MCF 10A (cell line): ENCODE results near the gene ZP2. TPM values are rescaled to one million over a fixed set of nuclear protein-coding genes. Genes with fewer than 3 reads are reported as not detected.
A peak's percentile ranks its signal among the peaks of the same experiment; 100 is the strongest.
"Not testable (repeated sequence)": the region's sequence is repeated elsewhere in the genome, so short reads cannot be mapped to it uniquely, and the experiment has no call there.

Experiments
- BruUV-seq: library from RNA; stranded (reverse); fragments of 400-500 nt; replicated peaks from 2 replicates; lab custom pipeline; 2021; lab: Mats Ljungman, UMichigan
- CTCF ChIA-PET: fragments of 300-600 bp; sonication (Branson Sonifier 250); formaldehyde crosslinking; extraction: SDS; loops from one replicate; lab custom pipeline; 2021; ENCODE audit warnings: antibody characterized with exemption, inconsistent platforms; lab: Yijun Ruan, JAX
- POLR2A ChIA-PET: fragments of 300-600, 350-650 bp; sonication (Branson Sonifier 250); formaldehyde crosslinking; extraction: SDS; loops from one replicate; lab custom pipeline; 2020; ENCODE audit warnings: antibody characterized with exemption, inconsistent platforms; lab: Yijun Ruan, JAX
- DNase-seq: peaks from one replicate; pipeline ENCODE4 v3.0.0-alpha.2; 2018; ENCODE audit not compliant: unreplicated experiment
- H3K27ac Mint-ChIP-seq: one replicate; pipeline ENCODE4 v1.8.0; 2022; ENCODE audit warnings: mild to moderate bottlenecking, low read depth, mixed read lengths; ENCODE audit not compliant: unreplicated experiment
- H3K27me3 Mint-ChIP-seq: one replicate; pipeline ENCODE4 v1.8.0; 2022; ENCODE audit warnings: mixed read lengths; ENCODE audit not compliant: insufficient read depth, unreplicated experiment
- H3K36me3 Mint-ChIP-seq: one replicate; pipeline ENCODE4 v1.8.0; 2022; ENCODE audit warnings: mild to moderate bottlenecking, moderate library complexity, mixed read lengths; ENCODE audit not compliant: insufficient read depth, unreplicated experiment
- H3K4me1 Mint-ChIP-seq: one replicate; pipeline ENCODE4 v1.8.0; 2022; ENCODE audit warnings: mixed read lengths; ENCODE audit not compliant: insufficient read depth, unreplicated experiment
- H3K4me3 Mint-ChIP-seq: one replicate; pipeline ENCODE4 v1.8.0; 2022; ENCODE audit warnings: mild to moderate bottlenecking, moderate library complexity, mixed read lengths; ENCODE audit not compliant: unreplicated experiment
- H3K9me3 Mint-ChIP-seq: one replicate; pipeline ENCODE4 v1.8.0; 2022; ENCODE audit warnings: mixed read lengths; ENCODE audit not compliant: unreplicated experiment
- intact Hi-C: fragments of 100-400 bp; cut with micrococcal nuclease; formaldehyde crosslinking; loops from 2 replicates; pipeline ENCODE4 v1.14.1; 2022
- total RNA-seq: library from RNA; stranded (reverse); gene quantifications from 2 replicates; pipeline ENCODE4 v1.2.3, GENCODE V29; 2022
- TF ChIP-seq, protein P1 (sequence below): fragments of 200-600 bp; IDR thresholded peaks from one replicate; pipeline ENCODE4 v1.8.0; 2022; ENCODE audit warnings: antibody characterized with exemption, mild to moderate bottlenecking; ENCODE audit not compliant: unreplicated experiment

The ZP2 gene
- total RNA-seq, 1 experiment from 2014 or later = not detected

DNA sequence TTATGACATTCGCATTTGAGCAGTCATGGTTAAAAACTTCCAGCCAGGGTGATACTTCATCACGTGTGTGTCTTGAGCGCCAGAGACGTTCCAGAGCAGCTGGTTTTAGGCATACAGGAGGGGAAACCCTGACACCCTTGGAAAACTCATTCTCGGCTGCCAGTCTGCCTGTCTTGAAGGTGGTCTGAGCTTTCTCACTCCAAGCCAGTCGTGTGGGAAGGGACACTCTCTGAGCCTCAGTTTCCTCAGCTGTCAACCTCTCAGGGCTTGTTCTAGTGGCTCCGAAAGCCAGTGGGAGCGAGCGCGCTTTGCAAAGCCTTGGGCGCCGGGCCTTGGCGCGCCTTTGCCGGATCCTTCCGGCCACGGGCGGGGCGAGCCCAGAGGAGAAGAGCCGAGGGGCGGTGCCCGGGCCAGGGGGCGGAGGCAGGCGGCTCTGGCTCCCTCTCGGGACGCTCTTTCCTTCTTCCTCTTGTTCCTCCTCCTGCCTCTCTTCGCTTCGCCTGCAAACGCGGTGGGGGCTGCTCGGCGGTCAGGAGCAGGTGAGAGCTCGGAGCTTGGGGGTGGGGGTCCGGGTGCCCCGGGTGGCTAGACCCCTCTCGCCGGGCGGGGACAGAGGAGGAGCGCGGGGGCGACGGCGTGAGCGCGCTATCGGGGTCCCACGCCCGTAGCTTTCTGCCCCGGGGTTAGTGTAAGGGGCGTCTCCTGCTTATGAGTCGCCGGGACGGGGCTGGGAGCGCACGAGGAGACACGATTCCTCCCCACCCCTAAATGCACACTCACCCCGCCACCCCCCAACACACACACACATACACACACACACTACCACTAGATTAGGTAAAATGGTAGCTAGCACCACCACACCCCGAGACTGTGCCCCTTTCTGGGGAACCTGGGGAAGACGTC, 52.9 kb downstream of the ZP2 start, which contains the start of gene LDAF1:
TSS of gene LDAF1 (plus strand) at position 467 of the 903 bp plus-strand sequence. CDS start 2,509 bp downstream, outside the sequence.
- BruUV-seq = no TSS peak
- H3K9me3 Mint-ChIP-seq = no peaks in the 10 kb centered on the region
- H3K4me3 Mint-ChIP-seq = peak within 1 kb of the TSS; percentile 97
- ChIA-PET CTCF (interaction anchor here (0.6 to 7.3 kb wide), 16 partner anchors 10 to 1516 kb away, joined by 3 to 96 read pairs (median 4); partner anchors contain the start of genes ERI2 and REXO5), POLR2A (interaction anchor here (0.5 to 5.8 kb wide), 11 partner anchors 8 to 639 kb away, joined by 3 to 115 read pairs (median 6); partner anchors contain the start of genes DNAH3, ERI2, LYRM1 and REXO5)
- H3K27me3 Mint-ChIP-seq = no peaks in the 10 kb centered on the region
- peak; percentile 82 for DNase-seq
- intact Hi-C loops = loop anchor here (2.0 to 5.0 kb wide), 4 partner anchors 308 to 1164 kb away; partner anchors contain the start of genes ERI2 and REXO5
- peak within 1 kb of the TSS; percentile 95 for H3K27ac Mint-ChIP-seq
- TF ChIP-seq, protein P1, sequence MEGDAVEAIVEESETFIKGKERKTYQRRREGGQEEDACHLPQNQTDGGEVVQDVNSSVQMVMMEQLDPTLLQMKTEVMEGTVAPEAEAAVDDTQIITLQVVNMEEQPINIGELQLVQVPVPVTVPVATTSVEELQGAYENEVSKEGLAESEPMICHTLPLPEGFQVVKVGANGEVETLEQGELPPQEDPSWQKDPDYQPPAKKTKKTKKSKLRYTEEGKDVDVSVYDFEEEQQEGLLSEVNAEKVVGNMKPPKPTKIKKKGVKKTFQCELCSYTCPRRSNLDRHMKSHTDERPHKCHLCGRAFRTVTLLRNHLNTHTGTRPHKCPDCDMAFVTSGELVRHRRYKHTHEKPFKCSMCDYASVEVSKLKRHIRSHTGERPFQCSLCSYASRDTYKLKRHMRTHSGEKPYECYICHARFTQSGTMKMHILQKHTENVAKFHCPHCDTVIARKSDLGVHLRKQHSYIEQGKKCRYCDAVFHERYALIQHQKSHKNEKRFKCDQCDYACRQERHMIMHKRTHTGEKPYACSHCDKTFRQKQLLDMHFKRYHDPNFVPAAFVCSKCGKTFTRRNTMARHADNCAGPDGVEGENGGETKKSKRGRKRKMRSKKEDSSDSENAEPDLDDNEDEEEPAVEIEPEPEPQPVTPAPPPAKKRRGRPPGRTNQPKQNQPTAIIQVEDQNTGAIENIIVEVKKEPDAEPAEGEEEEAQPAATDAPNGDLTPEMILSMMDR = no peak
- peaks cover 15% of the 10 kb centered on the region for H3K4me1 Mint-ChIP-seq
- H3K36me3 Mint-ChIP-seq = peaks cover 22% of the 10 kb centered on the region

DNA sequence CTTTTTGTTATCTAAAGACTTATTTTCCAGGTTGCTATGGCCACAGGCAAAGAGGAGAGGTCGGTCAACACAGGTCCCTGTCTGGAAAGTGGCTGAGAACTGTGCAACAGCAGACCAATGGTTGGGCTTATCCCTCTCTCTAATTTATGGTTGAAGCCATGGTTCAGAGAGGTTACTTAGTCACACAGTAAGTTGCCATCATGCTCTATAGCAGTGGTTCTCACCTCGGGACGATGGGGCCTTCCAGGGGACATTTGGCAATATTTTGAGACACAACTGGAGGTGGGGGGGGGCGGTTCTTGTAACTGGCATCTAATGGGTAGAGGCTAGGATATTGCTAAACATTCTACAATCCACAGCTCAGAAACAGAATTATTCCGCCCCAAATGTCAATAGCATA, 53.7 kb downstream of the ZP2 start:
- BruUV-seq = no TSS peak
- Mint-ChIP-seq H3K4me1 (peaks cover 15% of the 10 kb centered on the region), H3K9me3 (no peaks in the 10 kb centered on the region), H3K27ac (no peak overlapping the region), H3K36me3 (peaks cover 14% of the 10 kb centered on the region), H3K4me3 (peak overlapping the region; percentile 97), H3K27me3 (no peaks in the 10 kb centered on the region)
- intact Hi-C loops = loop anchor here (2.0 to 5.0 kb wide), 4 partner anchors 307 to 1165 kb away; partner anchors contain the start of genes ERI2 and REXO5
- CTCF ChIA-PET = interaction anchor here (0.6 to 7.3 kb wide), 16 partner anchors 11 to 1517 kb away, joined by 3 to 96 read pairs (median 6); partner anchors contain the start of gene DCUN1D3
- TF ChIP-seq, protein P1 = no peak
- POLR2A ChIA-PET = interaction anchor here (0.6 to 5.8 kb wide), 9 partner anchors 9 to 417 kb away, joined by 3 to 115 read pairs (median 7); partner anchors contain the start of genes ERI2 and REXO5
- DNase-seq = no peak

DNA sequence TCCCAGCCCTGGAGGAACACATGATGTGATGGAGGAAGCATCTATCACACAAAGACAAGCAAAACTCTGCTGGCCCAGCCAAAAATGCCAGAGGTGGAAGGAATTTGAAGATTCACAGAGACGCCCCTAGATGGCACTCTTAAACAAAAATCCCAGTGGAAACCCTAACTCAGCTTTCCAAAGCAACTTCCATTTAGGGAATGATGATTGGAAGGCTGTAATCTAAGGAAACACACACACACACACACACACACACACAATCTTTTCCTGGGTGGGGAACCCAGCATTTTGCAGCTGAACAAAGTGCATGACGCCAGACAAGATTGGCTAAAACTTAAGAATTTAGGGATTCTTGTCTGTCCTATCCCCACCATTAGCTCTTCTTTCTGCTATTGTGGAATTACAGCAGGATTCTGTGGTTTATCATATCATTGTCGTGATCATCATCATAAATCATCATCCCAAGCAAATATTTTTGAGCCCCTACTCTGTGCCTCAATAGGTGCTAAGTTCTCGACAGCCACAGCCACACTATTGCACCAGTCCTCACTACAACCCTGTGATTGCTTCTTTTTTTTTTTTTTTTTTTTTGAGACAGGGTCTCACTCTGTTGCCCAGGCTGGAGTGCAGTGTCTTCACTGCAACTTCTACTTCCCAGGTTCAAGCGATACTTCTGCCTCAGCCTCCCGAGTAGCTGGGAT, 54.5 kb downstream of the ZP2 start:
- Mint-ChIP-seq H3K27ac (no peak overlapping the region), H3K36me3 (peaks cover 8% of the 10 kb centered on the region), H3K4me1 (peaks cover 15% of the 10 kb centered on the region), H3K27me3 (no peaks in the 10 kb centered on the region), H3K9me3 (no peaks in the 10 kb centered on the region), H3K4me3 (no peak overlapping the region)
- TF ChIP-seq, protein P1 = peak; percentile 49
- intact Hi-C loops = loop anchor here (1.0 to 5.0 kb wide), 6 partner anchors 31 to 1165 kb away; partner anchors contain the start of genes CRYM, ERI2 and REXO5
- ChIA-PET CTCF (interaction anchor here (0.5 to 7.3 kb wide), 22 partner anchors 10 to 1573 kb away, joined by 3 to 96 read pairs (median 5); partner anchors contain the start of gene DCUN1D3), POLR2A (interaction anchor here (0.6 to 5.8 kb wide), 8 partner anchors 11 to 416 kb away, joined by 3 to 115 read pairs (median 6); partner anchors contain the start of genes DCUN1D3, ERI2, LYRM1 and REXO5)
- peak; percentile 71 for DNase-seq
- no TSS peak for BruUV-seq

DNA sequence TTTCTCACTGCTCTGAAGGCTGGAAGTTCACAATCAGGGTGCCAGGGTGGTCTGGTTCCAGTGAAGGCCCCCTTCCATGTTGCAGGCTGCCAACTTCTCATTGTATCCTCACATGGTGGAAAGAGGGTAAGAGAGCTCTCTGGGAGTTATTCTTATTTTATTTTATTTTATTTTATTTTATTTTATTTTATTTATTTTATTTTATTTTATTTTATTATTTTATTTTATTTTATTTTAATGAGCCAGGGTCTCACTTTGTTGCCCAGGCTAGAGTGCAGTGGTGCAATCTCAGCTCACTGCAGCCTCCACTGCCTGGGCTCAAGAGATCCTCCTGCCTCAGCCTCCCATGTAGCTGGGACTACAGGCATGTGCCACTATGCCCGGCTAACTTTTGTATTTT, 55.4 kb downstream of the ZP2 start:
- H3K36me3 Mint-ChIP-seq = not testable (repeated sequence)

DNA sequence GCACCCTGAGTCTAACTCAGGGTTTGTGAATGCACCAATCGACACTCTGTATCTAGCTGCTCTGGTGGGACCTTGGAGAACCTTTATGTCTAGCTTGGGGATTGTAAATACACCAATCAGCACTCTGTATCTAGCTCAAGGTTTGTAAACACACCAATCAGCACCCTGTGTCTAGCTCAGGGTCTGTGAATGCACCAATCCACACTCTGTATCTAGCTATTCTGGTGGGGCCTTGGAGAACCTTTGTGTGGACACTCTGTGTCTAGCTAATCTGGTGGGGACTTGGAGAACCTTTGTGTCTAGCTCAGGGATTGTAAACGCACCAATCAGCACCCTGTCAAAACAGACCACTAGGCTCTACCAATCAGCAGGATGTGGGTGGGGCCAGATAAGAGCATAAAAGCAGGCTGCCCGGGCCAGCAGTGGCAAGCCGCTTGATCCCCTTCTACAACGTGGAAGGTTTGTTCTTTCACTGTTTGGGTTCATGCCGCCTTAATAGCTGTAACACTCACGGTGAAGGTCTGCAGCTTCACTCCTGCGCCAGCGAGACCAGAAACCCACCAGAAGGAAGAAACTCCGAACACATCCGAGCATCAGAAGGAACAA, 58.1 kb downstream of the ZP2 start:
- H3K27me3 Mint-ChIP-seq, DNase-seq, intact Hi-C loops, H3K4me3 Mint-ChIP-seq, H3K4me1 Mint-ChIP-seq, H3K9me3 Mint-ChIP-seq, H3K27ac Mint-ChIP-seq, BruUV-seq, H3K36me3 Mint-ChIP-seq: not testable (repeated sequence)
- ChIA-PET CTCF (interaction anchor here (1.4 kb wide), 1 partner anchor 147 kb away, joined by 4 read pairs; no protein-coding TSS in a partner anchor), POLR2A (interaction anchor here (0.9 to 1.2 kb wide), 2 partner anchors 35 to 149 kb away, joined by 3 to 6 read pairs; no protein-coding TSS in a partner anchor)

More for the DNA sequence above, 55.4 kb downstream of the ZP2 start:
- POLR2A ChIA-PET = interaction anchor here (1.9 to 5.8 kb wide), 3 partner anchors 11 to 146 kb away, joined by 7 to 115 read pairs (median 9); no protein-coding TSS in a partner anchor
- not testable (repeated sequence) for DNase-seq, BruUV-seq, H3K27me3 Mint-ChIP-seq, H3K9me3 Mint-ChIP-seq, H3K4me3 Mint-ChIP-seq, H3K27ac Mint-ChIP-seq
- intact Hi-C loops = loop anchor here (1.0 to 5.0 kb wide), 6 partner anchors 32 to 1166 kb away; partner anchors contain the start of genes CRYM, ERI2 and REXO5
- CTCF ChIA-PET = interaction anchor here (1.0 to 7.3 kb wide), 11 partner anchors 10 to 425 kb away, joined by 3 to 96 read pairs (median 5); no protein-coding TSS in a partner anchor
- H3K4me1 Mint-ChIP-seq = peaks cover 15% of the 10 kb centered on the region
